Stimulated activated CD4-positive, alpha-beta T cell treated with anti-CD3 and anti-CD28 coated beads, TNF-alpha, amount 100 ng/mL, for 4 hours (primary cell): Measurements from ENCODE around the gene PREX1.
A peak's percentile ranks its signal among the peaks of the same experiment; 100 is the strongest.
"Not testable (repeated sequence)": the region's sequence is repeated elsewhere in the genome, so short reads cannot be mapped to it uniquely, and the experiment has no call there.

ENCODE experiments used
- DNase-seq, 3 experiments: peaks; one replicate each; pipeline ENCODE4 v3.0.0-alpha.2; 2020; ENCODE audit warnings: low read depth in 3 of 3

PREX1 gene

DNA sequence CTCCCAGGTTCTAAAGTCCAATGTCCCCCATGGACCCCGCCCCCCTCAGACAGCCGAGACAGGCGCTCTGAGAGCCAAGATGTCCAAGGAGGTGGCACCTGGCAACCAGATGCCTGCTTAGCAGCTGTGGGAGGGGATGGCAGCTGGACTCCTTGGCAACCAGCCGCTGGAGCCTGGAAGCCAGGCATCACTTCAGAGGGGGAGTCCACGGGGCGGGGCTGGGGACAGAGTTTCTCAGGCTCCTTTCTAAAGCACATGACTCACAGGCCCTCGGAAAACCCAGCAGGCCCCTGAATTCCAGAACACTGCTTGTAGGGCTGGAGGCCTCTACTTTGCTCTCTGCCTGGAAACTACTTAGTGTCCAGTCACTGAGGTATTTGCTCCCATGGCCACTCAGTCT is 51.5 kb downstream of the PREX1 start:
- DNase-seq = no peak

GRCh38 chr20:48775545-48775944 is 52.3 kb downstream of the PREX1 start:
- not testable (repeated sequence) for DNase-seq

GRCh38 chr20:48774696-48775095 is 53.1 kb downstream of the PREX1 start:
- no peak for DNase-seq

DNA sequence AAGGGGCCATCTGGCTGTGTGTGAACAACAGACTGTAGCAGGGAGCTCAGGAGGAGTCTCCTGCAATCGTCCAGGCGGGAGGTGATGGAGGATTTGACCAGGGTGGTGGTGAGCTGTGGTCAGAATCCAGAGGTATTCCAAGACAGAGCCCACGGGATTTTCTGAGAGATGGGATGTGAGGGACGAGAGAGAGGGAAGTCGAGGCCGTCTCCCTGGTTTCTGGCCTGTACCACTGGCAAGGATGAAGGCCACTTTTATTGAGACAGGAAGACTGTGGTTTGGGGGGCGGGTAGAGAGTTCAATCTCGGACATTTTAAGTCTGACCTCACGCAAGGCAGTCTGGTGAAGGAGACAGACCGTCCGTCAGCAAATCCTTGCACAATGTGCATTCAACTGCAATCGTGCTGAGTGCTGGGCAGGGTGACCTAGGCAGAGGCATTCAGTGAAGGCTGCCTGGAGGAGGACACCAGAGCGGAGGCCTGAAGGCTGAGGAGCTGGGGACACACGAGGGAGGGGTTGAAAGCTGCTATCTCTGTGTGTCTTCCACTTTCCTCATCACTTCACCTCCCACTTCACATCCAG is 53.9 kb downstream of the PREX1 start:
- no peak for DNase-seq

- no peak for DNase-seq
Observed at GRCh38 chr20:48772183-48772976, 55.4 kb downstream of the PREX1 start.

DNA sequence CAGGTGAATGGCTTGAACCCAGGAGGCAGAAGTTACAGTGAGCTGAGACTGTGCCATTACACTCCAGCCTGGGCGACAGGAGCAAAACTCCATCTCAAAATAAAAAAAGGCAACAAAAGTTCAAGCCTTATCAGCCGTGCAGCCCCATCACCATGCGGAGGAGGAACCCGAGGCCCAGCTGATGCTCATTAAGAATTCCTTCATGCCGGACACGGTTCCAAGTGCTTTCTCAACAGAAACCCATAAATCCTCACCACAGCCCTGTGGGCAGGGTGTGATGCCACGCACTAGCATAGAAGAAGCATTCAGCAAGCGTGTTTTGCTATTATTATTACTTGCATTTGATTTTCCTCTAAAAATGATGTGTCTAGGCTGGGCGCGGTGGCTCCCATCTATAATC is 56.3 kb downstream of the PREX1 start:
- no peak for DNase-seq

DNA sequence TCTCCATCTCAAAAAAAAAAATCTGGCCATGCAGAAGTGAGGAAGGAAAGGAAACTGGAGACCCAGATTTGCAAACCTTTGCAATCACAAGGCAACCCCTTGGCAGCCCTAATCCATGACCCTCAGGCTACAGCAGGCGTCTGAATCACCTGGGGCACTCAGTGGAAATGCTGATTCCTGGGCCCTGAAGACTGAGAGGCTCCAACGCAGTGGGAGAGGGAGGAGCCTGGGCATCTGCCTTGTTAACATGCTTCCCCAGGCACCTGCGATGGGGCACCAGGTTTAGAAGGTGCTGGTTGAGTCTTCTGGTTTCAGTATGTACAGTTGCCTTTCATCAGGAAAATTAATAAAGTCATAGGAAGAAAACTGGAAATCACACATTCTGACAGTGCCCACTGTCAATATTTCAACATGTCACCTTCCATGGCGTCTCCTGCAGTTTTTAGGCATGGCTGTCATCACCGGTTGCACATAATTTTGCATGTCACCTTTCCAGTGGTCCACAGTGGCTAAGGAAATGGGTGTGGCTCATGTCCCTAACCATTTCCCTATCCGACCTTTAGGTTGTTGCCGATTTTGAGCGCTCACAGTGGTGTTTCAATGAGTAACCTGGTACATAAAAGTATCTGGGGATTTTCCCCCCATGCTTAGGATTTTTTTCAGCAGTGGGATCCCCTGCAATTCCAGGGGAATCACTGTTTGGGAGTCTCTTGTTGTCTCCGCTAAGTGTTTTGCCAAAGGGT is 56.9 kb downstream of the PREX1 start:
- DNase-seq = no peak

DNA sequence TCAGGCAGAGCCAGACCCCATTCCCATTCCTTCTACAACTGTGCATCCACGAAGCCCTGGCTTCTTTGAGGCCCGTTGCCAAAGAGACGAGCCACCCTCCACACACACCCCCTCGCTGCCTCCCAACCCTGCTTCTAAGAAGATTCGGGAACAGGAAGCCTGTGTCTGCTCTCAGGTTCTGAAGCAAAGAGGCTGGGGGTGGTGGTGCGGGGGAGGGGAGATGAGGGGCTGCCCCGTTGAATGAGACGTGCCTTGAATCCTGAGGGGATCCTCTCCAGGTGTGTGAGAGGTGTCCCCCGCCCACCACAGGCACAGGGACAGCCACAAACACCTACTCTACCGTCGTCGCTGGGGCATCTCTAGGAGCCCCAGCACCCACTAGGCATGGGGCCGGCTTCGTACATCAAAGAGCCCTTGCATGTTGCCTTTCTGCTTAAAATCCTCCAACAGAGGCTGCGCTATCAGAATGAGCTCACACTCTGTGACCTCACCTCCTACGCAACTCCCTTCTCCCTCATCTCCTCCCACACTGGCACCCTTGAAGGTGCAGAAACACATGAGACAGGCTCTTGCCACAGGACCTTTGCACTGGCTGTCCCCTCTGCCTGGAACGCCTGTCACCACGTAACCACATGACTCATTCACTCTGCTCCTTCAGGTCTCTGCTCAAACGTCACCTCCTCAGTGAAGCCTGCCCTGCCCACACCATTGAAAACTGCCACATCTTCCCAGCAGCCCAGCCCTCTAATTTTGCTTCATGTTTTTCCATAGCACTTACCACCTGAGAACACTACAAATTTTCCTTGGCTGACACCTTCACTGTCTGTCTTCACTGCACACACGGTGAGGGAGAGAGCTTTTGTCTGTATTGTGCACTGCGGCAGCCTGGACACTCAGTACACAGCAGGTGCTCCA is 58.5 kb downstream of the PREX1 start:
- DNase-seq = peak; percentile 66 to 84 (median 79)

GRCh38 chr20:48766961-48767960 is 60.5 kb downstream of the PREX1 start:
- DNase-seq = no peak

DNA sequence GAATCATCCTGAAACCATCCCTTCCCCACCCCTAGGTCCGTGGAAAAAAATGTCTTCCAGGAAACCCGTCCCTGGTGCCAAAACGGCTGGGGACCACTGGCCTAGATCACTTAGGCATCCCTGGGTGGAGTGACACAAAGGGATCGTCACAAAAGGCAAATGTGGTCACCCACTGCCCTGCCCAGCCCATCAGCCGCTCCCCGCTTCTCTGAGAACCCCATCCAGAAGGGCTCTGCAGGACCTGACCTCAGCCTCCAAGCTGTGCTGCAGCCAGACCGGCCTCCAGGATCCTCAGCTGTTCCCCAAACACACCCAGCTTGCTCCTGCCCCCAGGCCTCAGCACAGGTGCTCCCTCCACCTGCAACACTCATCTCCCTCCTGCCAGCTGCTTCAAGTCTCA is 61.6 kb downstream of the PREX1 start:
- no peak for DNase-seq

- no peak for DNase-seq
Observed at GRCh38 chr20:48765359-48765758, 62.4 kb downstream of the PREX1 start.

DNA sequence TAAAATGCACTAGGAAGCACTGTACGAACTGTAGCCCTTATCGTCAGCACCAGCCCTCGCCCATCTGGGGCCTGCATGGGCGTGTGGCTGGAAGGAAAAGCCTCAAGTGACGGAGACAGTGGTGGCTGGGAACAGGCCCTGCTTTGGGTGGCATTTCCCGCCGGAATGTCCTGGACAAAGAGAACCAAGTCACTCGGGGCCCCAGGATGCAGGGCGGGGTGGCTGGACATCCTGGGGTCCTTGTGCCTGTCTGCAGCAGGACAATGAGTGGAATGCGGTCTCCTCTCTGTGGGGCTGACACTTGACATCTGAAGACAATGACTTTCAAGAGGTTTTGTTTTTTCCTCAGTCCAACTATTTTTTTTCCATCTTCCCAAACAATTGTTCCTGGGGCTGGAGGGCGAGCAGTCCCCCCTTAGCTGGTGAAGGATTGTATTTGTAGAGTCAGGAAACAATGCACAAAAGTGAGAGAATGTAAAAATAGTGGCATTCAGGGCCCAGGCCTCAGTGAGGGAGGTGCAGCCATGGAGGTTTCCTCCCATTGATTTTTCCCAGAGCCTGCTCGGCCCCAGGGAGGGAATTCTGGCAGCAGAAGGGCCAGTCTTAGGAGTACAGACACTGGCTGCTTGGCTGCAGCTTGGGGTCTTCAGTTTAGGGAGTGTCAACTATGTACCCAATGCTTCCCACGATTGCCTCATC is 64.4 kb downstream of the PREX1 start:
- no peak for DNase-seq

DNA sequence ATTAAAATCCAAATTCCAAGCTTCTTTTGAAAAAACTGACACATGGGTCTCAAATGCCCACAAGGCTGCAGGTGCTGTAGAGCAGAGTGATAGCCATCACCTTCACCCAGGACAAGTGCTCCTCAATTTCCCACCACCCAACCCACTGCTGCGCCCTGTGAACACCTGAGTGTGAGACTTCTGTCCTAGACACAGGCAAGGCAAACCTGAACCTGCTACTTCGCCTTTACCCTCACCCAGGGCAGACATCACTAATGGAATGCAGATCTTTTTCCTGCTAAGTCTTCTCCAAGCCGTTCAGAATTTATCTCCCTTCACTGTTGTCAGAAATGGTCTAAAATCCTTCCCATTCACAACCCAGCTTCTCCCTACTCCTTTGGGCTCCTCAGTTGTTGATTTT is 65.9 kb downstream of the PREX1 start:
- no peak for DNase-seq

GRCh38 chr20:48761023-48761785 is 66.6 kb downstream of the PREX1 start:
- DNase-seq = peak in 1 of 3 experiments; percentile 41

- DNase-seq = peak; percentile 31 to 59 (median 43)
Observed at GRCh38 chr20:48760403-48760983, 67.3 kb downstream of the PREX1 start.

- no peak for DNase-seq
Observed at GRCh38 chr20:48759631-48760245, 68.1 kb downstream of the PREX1 start.

- no peak for DNase-seq
Observed at GRCh38 chr20:48758206-48758820, 69.5 kb downstream of the PREX1 start.

- DNase-seq = not testable (repeated sequence)
Observed at GRCh38 chr20:48756774-48757173, 71.0 kb downstream of the PREX1 start.
